HepG2 (cell line): ENCODE data around the gene EPB41L2. TPM values are rescaled to one million over a fixed set of nuclear protein-coding genes. Genes with fewer than 3 reads are reported as not detected.

Experiments
- ATAC-seq: fragments of 200-7000 bp; cut with Tn5 transposase; 3 replicates; pipeline ENCODE4 v1.9.1; 2020; ENCODE audit warnings: mild to moderate bottlenecking, moderate library complexity
- BruUV-seq: library from RNA; stranded (reverse); fragments of 400-500 nt; replicated peaks from 2 replicates; lab custom pipeline; 2021; lab: Mats Ljungman, UMichigan
- CTCF ChIA-PET: fragments of 300-600 bp; formaldehyde crosslinking; extraction: SDS; loops from one replicate; lab custom pipeline; 2021; ENCODE audit warnings: low total read pairs, inconsistent platforms, low intra/inter-chr PET ratio; lab: Yijun Ruan, JAX
- POLR2A ChIA-PET: fragments of 350-600 bp; sonication (Branson Sonifier 250); formaldehyde crosslinking; loops from one replicate; lab custom pipeline; 2020; ENCODE audit warnings: antibody characterized with exemption, inconsistent platforms; lab: Yijun Ruan, JAX
- DNase-seq: peaks from one replicate; pipeline ENCODE4 v3.0.0-alpha.2; 2015; ENCODE audit warnings: low spot score
- FAIRE-seq: peaks from 3 replicates; lab custom pipeline; 2011; peaks lifted over from hg19 to GRCh38; lab: Jason Lieb, UNC
- H2AFZ ChIP-seq: one replicate; pipeline ENCODE4 v1.6.1; 2011; ENCODE audit warnings: low read length, inconsistent platforms
- H3K27ac ChIP-seq: fragments of 300-600 bp; 3 replicates; pipeline ENCODE4 v1.8.0; 2011; ENCODE audit warnings: mixed run types, mild to moderate bottlenecking, mixed read lengths, low read length, inconsistent platforms; ENCODE audit not compliant: insufficient read depth; ENCODE audit errors: extremely low read length
- H3K27me3 ChIP-seq, 2 experiments: fragments of 200-600 bp in 1 of 2; 2 replicates in 1 of 2; 3 replicates in 1 of 2; pipeline versions ENCODE4 v1.6.0 to v1.8.0; 2011; ENCODE audit warnings: low read length in 2 of 2, mild to moderate bottlenecking in 2 of 2, moderate library complexity in 2 of 2, inconsistent platforms in 1 of 2; ENCODE audit not compliant: insufficient read depth in 2 of 2, control insufficient read depth in 1 of 2
- H3K36me3 ChIP-seq, 2 experiments: fragments of 200-600 bp in 1 of 2; replicated peaks in 1 of 2; 2 replicates in 1 of 2; 3 replicates in 1 of 2; pipeline versions ENCODE4 v1.5.1 to v1.8.0; 2011; ENCODE audit warnings: low read length in 2 of 2, inconsistent platforms in 1 of 2; ENCODE audit not compliant: insufficient read depth in 2 of 2, control insufficient read depth in 1 of 2
- H3K4me1 ChIP-seq: 2 replicates; pipeline ENCODE4 v1.5.1; 2012; ENCODE audit warnings: low read length, inconsistent platforms; ENCODE audit not compliant: insufficient read depth
- H3K4me2 ChIP-seq: 2 replicates; pipeline ENCODE4 v1.6.0; 2011; ENCODE audit warnings: low read depth, low read length, inconsistent platforms
- H3K4me3 ChIP-seq, 3 experiments: fragments of 200-600 bp in 1 of 3; sonication (generic), shearing (Covaris generic) in 1 of 3; replicated peaks in 1 of 3; 2 replicates each; pipeline ENCODE4 v1.5.1; 2011 to 2016; ENCODE audit warnings: low read length in 3 of 3, inconsistent platforms in 2 of 3, low read depth in 2 of 3, mild to moderate bottlenecking in 2 of 3, control low read depth in 1 of 3, mixed read lengths in 1 of 3; ENCODE audit not compliant: insufficient read depth in 1 of 3
- H3K79me2 ChIP-seq: one replicate; pipeline ENCODE4 v1.6.1; 2011; ENCODE audit warnings: low read length, inconsistent platforms; ENCODE audit not compliant: insufficient read depth
- H3K9ac ChIP-seq: 2 replicates; pipeline ENCODE4 v1.6.0; 2011; ENCODE audit warnings: mild to moderate bottlenecking, low read depth, low read length, inconsistent platforms; ENCODE audit not compliant: insufficient read depth
- H3K9me3 ChIP-seq: 2 replicates; pipeline ENCODE4 v1.5.1; 2012; ENCODE audit warnings: mild to moderate bottlenecking, low read length
- H4K20me1 ChIP-seq: 2 replicates; pipeline ENCODE4 v1.6.0; 2011; ENCODE audit warnings: inconsistent platforms, mild to moderate bottlenecking, low read length, moderate library complexity; ENCODE audit not compliant: insufficient read depth
- ATF7-NPFF ChIP-seq: sonication (generic); formaldehyde crosslinking; IDR thresholded peaks from 2 replicates; pipeline ENCODE4 v1.8.1; 2023; ENCODE audit warnings: mild to moderate bottlenecking, low read depth, missing genetic modification reagents, moderate library complexity
- BCL6 ChIP-seq: IDR thresholded peaks from 2 replicates; pipeline ENCODE4 v1.6.1; 2016; ENCODE audit warnings: missing genetic modification reagents, missing compliant biosample characterization
- CSRNP1 ChIP-seq: sonication (generic); formaldehyde crosslinking; IDR thresholded peaks from 2 replicates; pipeline ENCODE4 v1.8.1; 2023; ENCODE audit warnings: mild to moderate bottlenecking, missing genetic modification reagents
- IKZF5 ChIP-seq: IDR thresholded peaks from 2 replicates; pipeline ENCODE4 v1.6.1; 2018; ENCODE audit warnings: missing genetic modification reagents, mild to moderate bottlenecking, missing compliant biosample characterization
- KAT8 ChIP-seq: IDR thresholded peaks from 2 replicates; pipeline ENCODE4 v1.6.1; 2016; ENCODE audit warnings: missing genetic modification reagents, missing compliant biosample characterization
- MED8 ChIP-seq: sonication (generic); formaldehyde crosslinking; IDR thresholded peaks from 2 replicates; pipeline ENCODE4 v1.8.1; 2023; ENCODE audit warnings: mild to moderate bottlenecking, missing genetic modification reagents; ENCODE audit not compliant: insufficient replicate concordance
- NCOA2 ChIP-seq: sonication (generic); formaldehyde crosslinking; IDR thresholded peaks from 2 replicates; pipeline ENCODE4 v1.8.0; 2022; ENCODE audit warnings: inconsistent platforms
- SOX6 ChIP-seq, 2 experiments: fragments of 450-650 bp in 1 of 2; sonication (generic) in 1 of 2; formaldehyde crosslinking in 1 of 2; IDR thresholded peaks; 2 replicates each; pipeline versions ENCODE4 v1.4.0 to v1.6.1; 2017 to 2020; ENCODE audit warnings: antibody characterized with exemption in 1 of 2, mild to moderate bottlenecking in 1 of 2, missing genetic modification reagents in 1 of 2
- ZNF501 ChIP-seq: sonication (generic); formaldehyde crosslinking; IDR thresholded peaks from 2 replicates; pipeline ENCODE4 v1.5.1; 2020; ENCODE audit warnings: mild to moderate bottlenecking, moderate library complexity, missing genetic modification reagents
- ZNF644 ChIP-seq: IDR thresholded peaks from 2 replicates; pipeline ENCODE4 v1.6.1; 2016; ENCODE audit warnings: low read depth
- WGBS: methylation state at CpG from one replicate; pipeline ENCODE4 v1.1.6; 2017; ENCODE audit warnings: low lambda C conversion rate; 5-methylcytosine and 5-hydroxymethylcytosine counted together
- in situ Hi-C: cut with HindIII; loops from 2 replicates; pipeline ENCODE4 v1.10.0; 2017; ENCODE audit warnings: low pct_unique_long_range_greater_than_20kb; ENCODE audit not compliant: extremely low pct_ligation_motif_present
- intact Hi-C: fragments of 100-400 bp; cut with micrococcal nuclease; formaldehyde crosslinking; loops from one replicate; pipeline ENCODE4 v1.10.0; 2022; ENCODE audit not compliant: unreplicated experiment
- polyA plus RNA-seq, 8 experiments: library from polyadenylated mRNA; depleted of rRNA in 3 of 8; stranded (reverse) in 7 of 8; unstranded in 1 of 8; fragments of >200 nt; fragmentation: Illumina TruSeq in 4 of 8; extraction: Trizol in 4 of 8; gene quantifications; 2 replicates each; pipeline versions ENCODE4 v1.2.1 to v1.2.3, GENCODE V29; 2011 to 2016; ENCODE audit warnings: low read depth in 4 of 8, missing spikeins in 1 of 8, mixed read lengths in 1 of 8; ENCODE audit not compliant: insufficient read depth in 1 of 8
- total RNA-seq, 5 experiments: library from RNA; depleted of rRNA; stranded (reverse); fragments of >200 nt; fragmentation: Illumina TruSeq; extraction: Trizol; gene quantifications; 2 replicates each; pipeline ENCODE4 v1.2.3, GENCODE V29; 2016; ENCODE audit warnings: low read depth in 1 of 5

Gene EPB41L2
- total and polyA plus RNA-seq, 2 of the 13 experiments (the other 11 are each of a cell fraction or from before 2014, with no cell fraction given): 41.7 to 56.4 TPM

GRCh38 chr6:130862370-130862769, 200.7 kb downstream of the EPB41L2 start:
- no peak for ATAC-seq
- TF ChIP-seq CSRNP1 (CRISPR knock-in tag) (0 out of 2 replicates have a peak, but pooled peaks have one; percentile 7), ZNF644 (CRISPR knock-in tag) (no peak), ATF7-NPFF (CRISPR knock-in tag) (no peak), BCL6 (CRISPR knock-in tag) (peak; percentile 92)
- DNase-seq: no peak
- Histone ChIP-seq H3K4me2 (no peak overlapping the region), H3K27ac (peak overlapping the region; percentile 67), H3K27me3 (no peaks in the 10 kb centered on the region), H3K36me3 (peaks cover 3 to 9% of the 10 kb centered on the region in 2 experiments; a peak in 4 of 5 replicates), H3K4me1 (peaks cover 80% of the 10 kb centered on the region), H3K79me2 (no peaks in the 10 kb centered on the region), H3K9ac (no peak overlapping the region), H4K20me1 (no peaks in the 10 kb centered on the region), H3K4me3 (no peak overlapping the region), H3K9me3 (no peaks in the 10 kb centered on the region), H2AFZ (no peak overlapping the region)
- no TSS peak for BruUV-seq
- ChIA-PET POLR2A (interaction anchor here (3.8 to 4.5 kb wide), 2 partner anchors 10 to 35 kb away, joined by 30 to 35 read pairs; partner anchors contain the start of gene SMLR1), CTCF (no interaction called here)
- intact Hi-C loops (loop anchor here (2.0 kb wide), 1 partner anchor 36 kb away; the partner anchor contains the start of gene SMLR1), in situ Hi-C loops (no loop called here)
- 98% methylated on average over 2 of the region's 2 CpGs for WGBS
- FAIRE-seq: no peak

GRCh38 chr6:130859161-130859867, 203.7 kb downstream of the EPB41L2 start:
- Histone ChIP-seq H3K36me3 (peaks cover 0 to 1% of the 10 kb centered on the region in 2 experiments; a peak in 2 of 5 replicates), H4K20me1 (no peaks in the 10 kb centered on the region), H3K27me3 (no peaks in the 10 kb centered on the region), H3K9ac (no peak overlapping the region), H3K79me2 (no peaks in the 10 kb centered on the region), H3K4me2 (peak overlapping the region; percentile 19; the same call in 1 of the 2 replicates), H3K4me1 (peaks cover 78% of the 10 kb centered on the region), H3K4me3 (no peak overlapping the region), H3K27ac (peak overlapping the region; percentile 50), H2AFZ (no peak overlapping the region), H3K9me3 (peaks cover 4% of the 10 kb centered on the region; the same call in 1 of the 2 replicates)
- DNase-seq (no peak), FAIRE-seq (no peak), ATAC-seq (no peak)
- POLR2A ChIA-PET: interaction anchor here (1.2 to 2.4 kb wide), 2 partner anchors 30 to 32 kb away, joined by 3 to 14 read pairs; partner anchors contain the start of gene SMLR1
- WGBS: 85% methylated on average over 11 of the region's 11 CpGs
- no TSS peak for BruUV-seq
- CTCF ChIA-PET: no interaction called here
- in situ Hi-C loops (no loop called here), intact Hi-C loops (no loop called here)
- TF ChIP-seq IKZF5 (CRISPR knock-in tag): peak; percentile 2; the same call in 1 of the 2 replicates
- TF ChIP-seq SOX6 (IDR thresholded peaks at IDR 0.05): no peak
- peak; percentile 7; the same call in 1 of the 2 replicates for TF ChIP-seq SOX6 (CRISPR knock-in tag; IDR thresholded peaks at IDR 0.05)
- 0 out of 2 replicates have a peak, but pooled peaks have one; percentile 3 for TF ChIP-seq NCOA2 (CRISPR knock-in tag)
- TF ChIP-seq MED8: no peak
- peak; percentile 61; the same call in 1 of the 2 replicates for TF ChIP-seq ZNF501 (CRISPR knock-in tag)
- 0 out of 2 replicates have a peak, but pooled peaks have one; percentile 2 for TF ChIP-seq KAT8 (CRISPR knock-in tag)
